ENCODE data around the gene CDK2AP2.
"Not testable (repeated sequence)": the region's sequence is repeated elsewhere in the genome, so short reads cannot be mapped to it uniquely, and the experiment has no call there.

CDK2AP2 gene

DNA sequence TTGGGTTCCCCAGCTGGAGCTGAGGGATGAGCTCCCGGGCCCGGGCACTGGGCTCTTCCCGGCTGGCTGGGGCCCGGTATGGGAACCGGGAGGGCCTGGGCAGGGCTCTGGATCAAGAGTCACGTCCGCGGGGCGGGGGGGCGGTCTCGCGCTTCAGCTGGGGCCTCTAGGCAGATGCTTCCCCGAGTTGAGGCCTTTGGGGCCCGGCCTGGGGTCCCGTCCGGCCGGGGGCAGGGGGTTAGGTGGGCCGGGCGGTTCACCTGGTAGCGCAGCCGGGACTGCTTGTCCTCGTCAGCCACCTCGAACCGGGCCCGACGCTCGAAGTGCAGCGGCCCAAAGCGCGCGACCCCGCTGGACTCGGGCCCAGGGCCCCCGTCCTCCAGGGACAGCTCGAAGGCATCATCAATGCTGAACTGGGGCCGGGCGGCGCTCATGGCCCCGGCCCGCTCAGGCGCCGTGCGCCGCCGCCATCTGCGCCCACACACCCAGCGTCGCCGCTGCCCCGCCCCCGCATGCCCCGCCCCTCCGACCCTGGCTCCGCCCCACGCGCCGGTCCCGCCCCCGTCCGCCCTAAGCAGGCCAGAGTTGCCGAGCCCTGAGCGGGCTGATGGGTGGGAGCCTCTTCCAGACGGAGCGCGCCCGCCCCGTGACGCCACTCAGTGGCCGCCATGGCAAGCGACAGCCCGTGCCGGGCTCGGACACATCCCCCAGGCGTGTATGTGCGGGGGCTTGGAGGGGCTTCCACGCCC, 39.0 kb downstream of the CDK2AP2 start, which contains the start of gene TMEM134:
Gene TMEM134, minus strand, starts transcription at position 493 of the 749 bp plus-strand sequence. Its CDS starts 59 bp downstream, at position 434.
- DNase-seq (ENCODE audit: low read depth, low spot score) = peak; percentile 43
- H3K27ac ChIP-seq = peak within 1 kb of the TSS; percentile 87

DNA sequence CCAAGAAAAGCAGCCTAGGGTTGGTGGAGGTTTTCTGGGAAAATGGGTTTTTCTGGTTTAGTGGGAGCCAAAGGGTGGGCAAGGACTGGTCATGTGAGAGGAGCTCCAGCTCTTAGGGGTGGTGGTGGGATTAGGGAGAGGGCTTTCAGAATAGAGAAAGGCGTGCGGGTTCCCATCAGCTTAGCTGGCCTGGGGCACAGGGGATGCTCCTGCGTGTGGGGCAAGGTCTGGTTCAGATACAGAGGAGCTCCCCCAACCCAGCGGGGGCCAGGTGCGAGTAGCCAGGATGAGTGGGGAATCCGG, 39.6 kb downstream of the CDK2AP2 start:
- DNase-seq (ENCODE audit: low read depth, low spot score) = no peak
- peak overlapping the region; percentile 87 for H3K27ac ChIP-seq

DNA sequence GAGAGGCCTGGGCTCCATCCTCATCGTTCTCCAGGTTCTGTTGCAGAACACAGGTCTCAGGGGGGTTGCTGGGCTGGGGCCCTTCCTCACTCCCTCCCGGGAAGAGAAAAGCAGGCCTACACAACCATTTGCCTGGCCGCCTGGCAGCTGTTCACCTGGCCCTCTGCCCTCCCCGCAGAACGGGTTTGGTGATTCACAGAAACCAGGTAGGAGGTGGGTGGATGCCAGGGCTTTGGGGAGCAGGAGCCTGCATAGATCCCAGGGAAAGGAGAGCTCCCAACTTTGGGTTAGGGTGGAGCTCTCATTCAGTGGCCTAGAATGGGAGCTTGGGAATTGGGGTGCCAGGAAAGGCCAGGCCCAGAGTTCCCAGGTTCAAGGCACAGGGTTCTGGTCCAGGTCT, 39.9 kb downstream of the CDK2AP2 start:
- peak overlapping the region; percentile 87 for H3K27ac ChIP-seq
- DNase-seq (ENCODE audit: low read depth, low spot score) = peak; percentile 60

DNA sequence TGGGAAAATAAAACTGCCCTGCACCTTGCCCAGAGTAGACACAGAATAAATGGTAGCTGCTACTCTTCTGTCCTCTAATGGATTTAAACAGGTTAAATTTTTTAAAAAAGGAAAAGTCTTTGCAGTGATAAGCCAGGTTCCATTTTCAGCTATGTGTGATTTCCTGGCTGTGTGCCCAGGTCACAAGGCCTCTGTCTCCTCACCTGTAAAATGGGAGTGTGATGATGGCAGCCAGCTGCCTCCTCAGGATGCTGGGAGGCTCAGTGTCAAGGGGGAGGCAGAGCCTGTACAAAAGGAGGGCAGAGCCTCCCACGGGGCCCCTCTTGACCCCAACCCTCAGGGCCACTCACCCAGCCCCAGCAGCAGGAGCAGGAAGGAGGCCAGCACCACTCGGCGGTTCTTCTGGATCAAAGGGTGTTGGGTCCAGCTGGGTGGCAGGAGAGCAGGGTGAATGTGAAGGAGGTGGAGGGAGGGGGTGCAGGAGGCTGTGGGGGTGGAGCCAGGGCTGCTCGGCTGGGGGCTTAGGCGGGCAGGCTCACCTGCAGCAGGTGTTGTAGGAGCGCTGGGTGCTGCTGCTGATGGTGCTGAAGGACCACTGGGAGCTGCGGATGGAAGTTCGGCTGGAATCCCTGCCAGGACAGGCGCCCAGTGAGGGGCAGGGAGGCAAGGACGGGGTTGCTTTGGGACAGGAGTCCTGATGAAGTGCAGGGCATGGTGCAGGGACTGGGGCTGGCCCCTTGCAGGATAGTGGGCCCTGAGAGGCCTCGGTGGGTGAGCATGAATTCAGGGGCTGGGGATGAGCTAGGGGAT, 40.8 kb downstream of the CDK2AP2 start:
- DNase-seq (ENCODE audit: low read depth, low spot score) = no peak
- peak overlapping the region; percentile 87 for H3K27ac ChIP-seq

DNA sequence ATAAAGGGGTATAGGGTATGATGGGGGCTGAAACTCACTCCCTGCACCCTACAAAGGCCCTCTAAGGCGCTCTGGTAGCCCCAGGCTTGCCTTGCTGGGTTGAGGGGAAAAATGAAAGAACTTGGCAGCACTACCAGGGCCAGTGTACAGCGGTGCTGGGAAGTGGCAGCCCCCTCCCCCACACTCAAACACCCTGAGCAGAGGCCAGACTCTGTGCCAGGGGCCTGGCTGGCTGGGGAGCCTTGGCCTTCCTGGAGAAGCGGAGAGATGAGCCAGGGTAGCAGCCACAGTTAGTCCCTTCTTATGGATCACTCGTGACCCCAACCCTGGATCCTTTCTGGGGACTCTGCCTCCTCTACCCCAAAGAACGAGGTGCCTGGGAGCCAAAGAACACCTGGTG, 41.6 kb downstream of the CDK2AP2 start:
- DNase-seq (ENCODE audit: low read depth, low spot score) = no peak
- no peak overlapping the region for H3K27ac ChIP-seq

DNA sequence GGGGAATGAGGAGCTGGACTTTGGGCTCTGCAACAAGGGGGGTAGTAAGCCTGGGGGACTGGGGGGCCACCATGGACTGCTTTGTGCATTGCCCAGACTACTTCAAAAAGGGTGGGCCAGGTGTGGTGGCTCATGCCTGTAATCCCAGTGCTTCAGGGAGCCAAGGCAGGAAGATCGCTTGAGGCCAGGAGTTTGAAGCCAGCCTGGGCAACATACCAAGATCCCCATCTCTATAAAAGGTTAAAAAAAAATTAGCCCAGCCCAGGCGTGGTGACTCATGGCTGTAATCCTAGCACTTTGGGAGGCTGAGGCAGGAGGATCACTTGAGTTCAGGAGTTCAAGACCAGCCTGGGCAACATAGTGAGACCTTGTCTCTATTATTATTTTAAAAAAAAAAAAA, 42.4 kb downstream of the CDK2AP2 start:
- DNase-seq (ENCODE audit: low read depth, low spot score) = not testable (repeated sequence)
- H3K27ac ChIP-seq = peak overlapping the region; percentile 91

DNA sequence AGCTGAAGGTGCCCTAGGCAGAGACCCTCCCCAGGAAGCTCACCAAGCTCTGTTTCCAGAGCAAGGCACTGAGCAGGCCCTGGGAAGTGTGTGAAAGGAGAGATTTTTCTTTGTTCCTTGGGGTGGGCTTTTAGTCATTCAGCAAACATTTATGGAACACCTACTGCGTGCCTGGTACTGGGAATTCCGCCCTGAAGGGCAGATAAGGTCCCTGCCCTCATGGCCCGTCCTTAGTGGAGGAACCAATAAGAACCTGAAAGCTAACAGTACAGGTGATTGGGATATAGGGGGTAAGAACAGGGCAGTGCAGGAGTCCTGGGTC, 42.8 kb downstream of the CDK2AP2 start:
- no peak for DNase-seq (ENCODE audit: low read depth, low spot score)
- peak overlapping the region; percentile 91 for H3K27ac ChIP-seq

DNA sequence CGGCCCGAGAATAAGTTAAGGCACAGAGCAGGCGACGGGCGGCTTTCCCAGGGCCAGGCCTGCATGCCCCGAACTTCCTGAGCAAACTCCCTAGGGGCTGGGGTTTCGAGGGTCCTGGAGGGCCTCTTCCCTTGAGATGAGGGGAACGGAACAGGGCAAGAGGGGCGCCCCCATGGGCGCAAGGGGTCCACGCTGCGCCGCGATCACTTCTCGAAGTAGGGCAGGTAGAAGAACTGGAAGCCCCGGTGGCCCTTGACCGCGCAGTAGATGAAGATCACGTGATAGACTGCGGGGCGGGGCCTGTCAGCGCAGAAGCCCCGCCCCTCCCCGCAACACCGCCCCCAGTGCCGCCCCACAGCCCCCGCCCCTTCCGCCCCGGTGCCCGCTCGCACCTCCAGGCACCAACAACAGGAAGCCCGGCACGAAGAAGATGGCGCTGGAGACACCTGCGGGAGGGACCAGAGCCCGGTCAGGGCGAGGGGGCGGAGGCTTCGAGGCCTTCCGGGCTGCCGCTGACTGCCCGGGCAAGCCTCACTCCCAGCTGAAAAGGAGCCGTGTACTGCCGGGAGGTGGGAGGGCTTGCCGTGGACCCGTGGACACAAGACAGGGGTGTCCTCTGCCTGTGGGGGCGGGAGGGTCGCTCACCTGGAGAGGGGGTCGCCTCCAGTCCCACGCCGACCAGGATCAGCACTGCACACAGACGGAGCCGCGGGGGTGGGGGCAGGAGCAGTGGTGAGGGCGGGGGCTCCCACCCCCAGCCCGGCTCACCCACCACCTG, 43.4 kb downstream of the CDK2AP2 start:
- DNase-seq (ENCODE audit: low read depth, low spot score) = peak; percentile 70

DNA sequence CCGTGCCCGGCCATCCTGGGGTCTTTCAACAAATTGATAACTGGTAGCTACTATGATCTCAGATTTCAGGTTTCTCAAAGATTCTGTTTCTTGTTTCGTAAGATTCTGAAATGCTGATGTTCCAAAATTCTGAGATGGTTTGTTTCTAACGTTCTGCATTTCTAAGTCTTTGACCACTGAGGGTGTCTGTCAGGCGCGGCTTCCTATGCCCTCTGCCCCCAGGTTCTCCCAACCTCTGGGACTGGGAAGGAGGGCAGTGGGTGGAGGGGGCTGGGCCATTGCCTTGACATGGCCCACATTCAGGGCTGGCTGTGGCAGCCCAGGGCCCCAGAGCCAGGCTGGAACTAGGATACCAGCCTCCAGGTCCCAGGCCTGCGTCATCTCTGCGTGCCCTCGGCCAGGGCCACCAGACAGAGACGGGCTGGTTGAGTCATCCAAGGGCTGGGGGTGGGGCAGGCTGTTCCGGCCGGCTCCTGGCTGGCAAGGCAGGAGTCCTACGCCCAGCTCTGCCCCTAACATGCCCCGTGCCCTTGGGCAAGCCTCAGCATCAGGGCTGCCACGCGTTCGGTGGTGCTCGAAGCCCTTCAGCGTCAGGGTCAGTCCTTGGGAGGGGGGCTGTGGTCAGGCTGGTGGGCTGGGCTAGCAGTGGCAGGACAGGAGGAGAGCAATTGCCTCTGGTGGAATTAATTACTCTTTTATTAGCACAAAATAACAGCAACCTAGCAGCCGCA, 44.1 kb downstream of the CDK2AP2 start:
- no peak for DNase-seq (ENCODE audit: low read depth, low spot score)
- peak overlapping the region; percentile 91 for H3K27ac ChIP-seq

More for the DNA sequence above, 43.4 kb downstream of the CDK2AP2 start:
- H3K27ac ChIP-seq = peak overlapping the region; percentile 91

DNA sequence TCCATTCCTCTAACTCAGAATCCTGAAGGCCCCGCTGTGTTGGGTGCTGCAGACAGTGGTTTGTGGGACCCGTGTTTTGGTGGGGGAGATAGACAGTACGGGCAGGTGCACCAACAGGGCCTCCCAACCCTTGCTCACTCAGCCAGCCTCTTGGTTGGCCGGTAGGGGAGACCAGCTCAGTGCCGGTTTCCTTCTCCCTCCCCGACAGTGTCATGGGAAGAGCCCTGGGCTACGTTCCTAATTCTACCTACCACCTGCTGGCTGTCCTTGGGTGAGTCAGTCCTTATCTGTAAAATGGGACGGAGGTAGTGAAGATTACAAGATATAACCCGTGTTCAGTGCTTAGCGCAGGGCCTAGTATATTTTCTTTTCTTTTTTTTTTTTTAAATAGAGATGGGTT, 44.8 kb downstream of the CDK2AP2 start:
- DNase-seq (ENCODE audit: low read depth, low spot score) = no peak
- peak overlapping the region; percentile 91 for H3K27ac ChIP-seq

DNA sequence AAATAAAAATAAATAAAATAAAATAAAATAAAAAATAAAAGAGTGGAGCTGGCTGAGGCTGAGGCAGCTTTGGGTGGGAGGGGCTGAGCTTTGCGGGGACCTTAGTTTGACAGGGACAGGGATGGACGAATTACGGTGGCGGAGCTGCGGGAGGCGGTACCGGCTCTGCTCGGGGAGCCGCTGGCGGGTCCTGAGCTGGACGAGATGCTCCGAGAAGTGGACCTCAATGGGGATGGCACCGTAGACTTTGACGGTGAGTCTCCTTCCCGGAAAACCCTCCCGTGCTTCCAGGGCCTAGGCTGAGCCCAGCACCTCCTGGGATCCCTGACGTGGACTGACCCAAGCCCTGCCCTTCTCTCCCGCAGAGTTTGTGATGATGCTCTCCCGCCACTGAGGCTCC, 49.7 kb downstream of the CDK2AP2 start:
- H3K27ac ChIP-seq = no peak overlapping the region
- no peak for DNase-seq (ENCODE audit: low read depth, low spot score)

DNA sequence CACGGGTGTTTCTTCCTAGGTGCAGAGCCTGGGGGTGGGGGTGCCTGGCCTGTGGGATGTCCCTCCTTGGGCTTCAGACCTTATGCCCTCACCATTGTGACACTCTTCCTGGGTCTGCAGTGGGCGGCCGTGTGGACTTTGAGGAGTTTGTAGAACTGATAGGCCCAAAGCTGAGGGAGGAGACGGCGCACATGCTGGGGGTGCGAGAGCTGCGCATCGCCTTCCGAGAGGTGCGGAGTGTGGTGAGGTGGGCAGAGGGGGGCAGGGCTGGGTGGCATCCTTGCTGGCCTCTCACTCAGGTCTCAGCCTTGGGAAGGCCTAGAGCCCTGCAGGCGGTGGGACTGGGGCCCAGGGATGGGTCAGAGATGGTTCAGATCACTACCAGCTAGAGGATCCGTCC, 50.5 kb downstream of the CDK2AP2 start:
- no peak overlapping the region for H3K27ac ChIP-seq

More for the DNA sequence above, 50.5 kb downstream of the CDK2AP2 start:
- no peak for DNase-seq (ENCODE audit: low read depth, low spot score)
